NCI-H146 treated with DMSO at 0.1 percent for 48 hours (cell line): ENCODE data around the gene CYCS.

ENCODE experiments used
- DNase-seq: peaks from one replicate; lab custom pipeline; 2025; ENCODE audit not compliant: unreplicated experiment; lab: John Stamatoyannopoulos, UW

Gene CYCS

GRCh38 chr7:25075459-25075858 is 49.6 kb downstream of the CYCS start:
- DNase-seq = no peak

- no peak for DNase-seq
Observed at GRCh38 chr7:25073451-25073850, 51.6 kb downstream of the CYCS start.
